Fibroblast of skin of scalp (primary cell): ENCODE data around the gene CITED1.

ENCODE experiments used
- DNase-seq: peaks from one replicate; pipeline ENCODE4 v3.0.0-alpha.2; 2013

CITED1 gene

DNA sequence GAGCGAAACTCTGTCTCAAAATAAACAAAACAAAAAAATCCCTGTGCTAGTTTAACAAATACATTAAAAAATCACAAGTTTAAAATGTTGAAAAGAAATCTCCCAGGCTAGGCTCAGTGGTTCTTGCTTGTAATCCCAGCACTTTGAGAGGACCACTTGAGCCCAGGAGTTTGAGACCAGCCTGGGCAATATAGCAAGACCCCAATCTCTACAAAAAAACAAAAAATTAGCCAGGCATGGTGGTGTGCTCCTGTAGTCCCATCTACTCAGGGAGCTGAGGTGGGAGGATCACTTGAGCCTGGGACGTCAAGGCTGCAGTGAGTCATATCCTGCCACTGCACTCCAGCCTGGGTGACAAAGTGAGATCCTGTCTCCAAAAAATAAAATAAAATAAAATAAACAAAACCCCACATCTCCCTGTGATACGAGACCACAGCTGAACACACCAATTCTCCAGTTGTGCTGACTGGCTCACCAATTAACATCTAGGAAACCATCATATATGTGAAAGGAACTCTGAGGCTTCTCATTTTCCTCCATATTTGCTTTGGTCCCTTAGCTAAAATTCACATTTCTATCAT, 36.0 kb downstream of the CITED1 start:
- peak; percentile 51 for DNase-seq

DNA sequence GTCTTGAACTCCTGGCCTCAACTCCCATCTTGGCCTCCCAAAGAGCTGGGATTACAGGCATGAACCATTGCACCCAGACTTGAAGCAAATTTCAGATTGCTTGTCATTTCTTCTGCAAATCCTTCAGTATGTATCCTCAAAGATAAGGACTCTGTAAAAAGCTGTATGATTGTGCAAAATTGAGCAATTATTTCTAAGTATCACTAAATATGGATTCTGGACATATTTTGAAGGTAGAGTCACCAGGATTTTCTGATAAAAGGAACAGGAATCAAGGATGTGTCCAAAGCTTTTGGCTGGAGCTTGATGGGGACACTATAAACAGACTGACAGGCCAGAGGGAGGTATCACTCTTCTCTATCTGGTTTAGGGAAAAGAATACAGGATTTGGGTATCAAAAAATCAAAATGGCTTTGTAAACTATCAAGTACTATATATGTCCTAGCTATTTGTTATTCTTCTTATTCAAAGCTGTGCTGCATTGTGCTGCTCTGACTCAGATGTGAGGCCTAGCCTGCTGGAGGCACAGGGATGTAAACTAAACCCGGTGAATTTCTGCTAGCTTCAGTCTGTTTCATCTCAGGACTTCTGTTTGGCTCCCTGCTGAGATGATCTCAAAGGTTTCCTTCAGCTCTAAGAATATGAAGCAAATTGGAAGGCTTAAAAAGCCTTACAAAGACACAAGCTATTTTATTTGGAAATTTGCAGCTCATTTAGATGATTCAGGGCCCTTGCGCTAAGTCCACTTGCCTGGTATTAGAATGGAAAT, 36.9 kb downstream of the CITED1 start:
- DNase-seq = peak; percentile 51

DNA sequence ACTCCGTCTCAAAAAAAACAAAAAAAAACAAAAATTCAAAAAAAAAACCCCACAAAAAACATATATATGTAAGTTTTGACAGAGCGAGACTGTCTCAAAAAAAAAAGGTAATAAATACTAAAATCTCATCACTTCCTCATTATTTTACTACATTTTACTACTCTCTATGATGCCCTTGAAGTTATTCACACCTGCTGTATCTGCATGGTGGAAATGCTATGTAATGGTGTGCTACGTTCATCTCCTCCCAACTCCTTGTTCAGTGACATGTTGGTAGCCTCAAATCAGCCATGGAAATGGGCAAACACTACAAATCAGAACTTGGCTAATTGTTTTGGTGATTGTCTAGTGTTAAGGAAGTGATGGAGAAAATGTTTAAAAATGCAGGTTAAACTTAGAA, 40.5 kb downstream of the CITED1 start:
- no peak for DNase-seq

GRCh38 chrX:72262077-72262476, 43.6 kb downstream of the CITED1 start:
- DNase-seq = no peak

DNA sequence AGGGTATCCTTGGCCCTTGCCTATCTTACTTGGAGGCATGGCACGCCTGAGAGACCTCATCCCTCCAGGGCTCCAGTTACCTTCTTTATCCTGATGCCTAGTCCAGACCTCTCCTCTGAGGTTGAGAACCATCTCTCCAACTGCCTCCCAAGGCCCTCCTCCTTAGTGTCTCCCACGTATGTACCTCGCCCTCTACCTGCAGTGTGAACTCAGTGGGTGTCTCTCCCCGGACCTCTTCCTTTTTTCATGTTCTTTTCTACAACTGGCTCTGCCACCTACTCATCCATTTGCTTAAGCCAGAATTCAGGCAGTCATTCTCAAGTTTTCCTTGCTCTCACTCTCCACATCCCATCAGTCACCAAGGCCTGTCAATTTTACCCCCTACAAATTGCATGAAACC, 45.3 kb downstream of the CITED1 start:
- DNase-seq = no peak

DNA sequence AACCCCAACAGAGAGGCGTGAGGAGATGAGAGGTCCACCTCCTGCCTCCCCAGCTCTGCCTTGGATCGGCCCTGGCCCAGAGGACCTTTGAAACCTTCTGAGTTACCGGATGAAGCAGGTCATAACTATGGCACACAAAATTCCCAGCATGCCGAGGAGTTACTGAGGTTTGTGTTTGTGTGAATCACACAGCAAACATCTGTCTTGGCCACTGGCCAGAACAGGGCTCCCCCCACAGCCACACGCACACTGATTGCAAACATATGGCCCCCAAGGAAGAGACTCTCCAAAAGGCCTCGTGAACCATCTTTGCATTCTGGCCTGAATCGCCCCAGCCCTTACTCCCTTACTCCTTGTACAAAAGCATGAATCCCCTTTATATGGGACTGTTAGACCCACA, 47.5 kb downstream of the CITED1 start:
- DNase-seq = peak; percentile 85

GRCh38 chrX:72255864-72256263, 49.9 kb downstream of the CITED1 start:
- no peak for DNase-seq

DNA sequence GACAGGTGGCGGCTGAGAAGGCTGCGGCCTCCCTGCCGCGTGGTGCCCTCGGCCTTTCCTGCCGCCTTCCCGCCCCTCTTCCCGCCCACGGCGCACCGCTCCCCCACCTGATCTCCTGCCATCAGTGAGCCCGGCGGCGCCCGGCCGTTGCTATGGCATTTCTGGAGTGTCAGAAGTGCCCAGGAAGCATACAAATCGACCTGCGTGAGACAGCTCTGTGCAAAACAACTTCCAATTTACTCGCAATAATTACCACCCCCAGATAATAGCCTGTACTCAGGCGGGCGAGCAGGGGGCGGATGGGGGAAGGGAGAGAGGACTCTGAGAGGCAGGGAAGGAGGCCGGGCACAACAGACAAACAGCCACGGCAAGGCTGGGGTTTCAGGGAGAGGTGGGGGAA, 50.3 kb downstream of the CITED1 start:
- no peak for DNase-seq

- no peak for DNase-seq
Measured at GRCh38 chrX:72254816-72255215, 50.9 kb downstream of the CITED1 start.

DNA sequence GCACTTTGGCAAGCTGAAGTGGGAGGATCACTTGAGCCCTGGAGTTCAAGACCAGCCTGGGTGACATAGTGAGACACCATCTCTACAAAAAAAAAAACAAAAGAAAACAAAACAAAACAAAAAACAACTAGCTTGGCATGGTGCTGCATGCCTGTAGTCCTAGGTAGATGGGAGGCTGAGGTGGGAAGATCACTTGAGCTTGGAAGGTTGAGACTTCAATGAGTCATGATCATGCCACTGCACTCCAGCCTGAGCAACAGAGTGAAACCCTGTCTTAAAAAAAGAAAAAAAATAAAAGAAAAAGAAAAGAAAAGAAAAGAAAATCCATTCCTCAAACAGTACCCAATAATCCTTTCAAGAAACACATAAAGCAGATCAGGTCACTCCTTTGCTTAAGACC, 52.0 kb downstream of the CITED1 start:
- no peak for DNase-seq
